ENCODE results near the gene DPP7.

DNA sequence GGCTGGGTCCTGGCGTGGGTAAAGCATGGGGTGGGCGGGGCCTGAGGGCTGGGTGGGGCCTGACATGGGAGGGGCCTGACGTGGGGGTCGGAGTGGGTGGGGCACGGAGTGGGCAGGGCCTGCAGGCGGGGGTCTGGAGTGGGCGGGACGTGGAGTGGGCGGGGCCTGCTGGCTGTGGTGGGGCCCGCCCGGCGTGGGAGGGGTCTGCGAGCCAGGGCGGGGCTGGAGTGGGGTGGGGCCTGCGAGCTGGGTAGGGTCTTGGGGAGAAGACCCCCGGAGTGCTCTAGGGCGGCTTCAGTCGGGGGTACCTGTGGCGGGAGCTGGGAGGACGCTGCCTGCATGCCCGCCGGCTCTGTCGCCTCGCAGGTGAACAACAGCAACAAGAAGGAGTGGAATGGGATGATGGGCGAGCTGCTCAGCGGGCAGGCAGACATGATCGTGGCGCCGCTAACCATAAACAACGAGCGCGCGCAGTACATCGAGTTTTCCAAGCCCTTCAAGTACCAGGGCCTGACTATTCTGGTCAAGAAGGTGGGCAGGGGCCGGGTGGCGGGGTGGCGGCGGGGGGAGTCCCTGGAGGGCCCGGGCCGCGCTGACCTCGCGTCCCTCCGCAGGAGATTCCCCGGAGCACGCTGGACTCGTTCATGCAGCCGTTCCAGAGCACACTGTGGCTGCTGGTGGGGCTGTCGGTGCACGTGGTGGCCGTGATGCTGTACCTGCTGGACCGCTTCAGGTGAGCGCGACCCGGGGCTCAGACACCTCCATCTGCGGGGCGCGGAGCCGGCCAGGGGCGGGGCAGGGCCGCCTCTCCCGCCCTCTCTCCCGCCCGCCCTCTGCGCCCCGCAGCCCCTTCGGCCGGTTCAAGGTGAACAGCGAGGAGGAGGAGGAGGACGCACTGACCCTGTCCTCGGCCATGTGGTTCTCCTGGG is 47.3 kb upstream of the DPP7 start:
- TF ChIP-seq, protein P1, sequence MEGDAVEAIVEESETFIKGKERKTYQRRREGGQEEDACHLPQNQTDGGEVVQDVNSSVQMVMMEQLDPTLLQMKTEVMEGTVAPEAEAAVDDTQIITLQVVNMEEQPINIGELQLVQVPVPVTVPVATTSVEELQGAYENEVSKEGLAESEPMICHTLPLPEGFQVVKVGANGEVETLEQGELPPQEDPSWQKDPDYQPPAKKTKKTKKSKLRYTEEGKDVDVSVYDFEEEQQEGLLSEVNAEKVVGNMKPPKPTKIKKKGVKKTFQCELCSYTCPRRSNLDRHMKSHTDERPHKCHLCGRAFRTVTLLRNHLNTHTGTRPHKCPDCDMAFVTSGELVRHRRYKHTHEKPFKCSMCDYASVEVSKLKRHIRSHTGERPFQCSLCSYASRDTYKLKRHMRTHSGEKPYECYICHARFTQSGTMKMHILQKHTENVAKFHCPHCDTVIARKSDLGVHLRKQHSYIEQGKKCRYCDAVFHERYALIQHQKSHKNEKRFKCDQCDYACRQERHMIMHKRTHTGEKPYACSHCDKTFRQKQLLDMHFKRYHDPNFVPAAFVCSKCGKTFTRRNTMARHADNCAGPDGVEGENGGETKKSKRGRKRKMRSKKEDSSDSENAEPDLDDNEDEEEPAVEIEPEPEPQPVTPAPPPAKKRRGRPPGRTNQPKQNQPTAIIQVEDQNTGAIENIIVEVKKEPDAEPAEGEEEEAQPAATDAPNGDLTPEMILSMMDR (IDR thresholded peaks at IDR 0.05), result no peak
- TF ChIP-seq EP300 (IDR thresholded peaks at IDR 0.05) (no peak), POLR2A (IDR thresholded peaks at IDR 0.05) (no peak), POLR2AphosphoS5 (IDR thresholded peaks at IDR 0.05) (no peak)

Data from suprapubic skin (tissue), 4 donors.